ENCODE data around the gene ST6GAL2. TPM values are rescaled to one million over a fixed set of nuclear protein-coding genes. Genes with fewer than 3 reads are reported as not detected.

ST6GAL2 gene
- total RNA-seq, 4 donors from 2014 or later: 0.17 TPM; not detected in 3

DNA sequence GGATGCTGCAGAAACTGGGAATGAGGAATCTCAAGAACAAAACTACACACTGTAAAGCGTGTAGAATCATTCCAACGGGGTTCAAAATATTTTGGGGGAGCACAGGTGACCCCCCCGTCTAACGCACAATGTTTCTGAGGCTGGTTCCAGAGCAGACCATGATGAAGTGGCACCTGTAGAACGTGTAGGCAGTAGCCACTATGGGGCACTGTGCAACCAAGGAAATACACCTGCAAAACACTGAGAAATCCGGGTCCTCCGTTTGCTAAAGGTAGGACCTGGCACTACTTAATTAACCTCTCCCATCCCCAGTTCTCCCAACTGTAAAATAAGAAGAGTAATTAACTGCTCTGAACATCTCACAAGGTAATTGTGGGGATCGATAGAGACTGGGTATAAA is 22.6 kb downstream of the ST6GAL2 start:
- no peak for TF ChIP-seq CTCF (IDR thresholded peaks at IDR 0.05; ENCODE audit: low read depth)

- no peak for TF ChIP-seq CTCF (IDR thresholded peaks at IDR 0.05; ENCODE audit: low read depth)
Observed at GRCh38 chr2:106859498-106859897, 26.5 kb downstream of the ST6GAL2 start.

GRCh38 chr2:106858810-106859209 is 27.2 kb downstream of the ST6GAL2 start:
- no peak for TF ChIP-seq CTCF (IDR thresholded peaks at IDR 0.05; ENCODE audit: low read depth)

- TF ChIP-seq CTCF (IDR thresholded peaks at IDR 0.05; ENCODE audit: low read depth): no peak
Observed at GRCh38 chr2:106857882-106858478, 28.0 kb downstream of the ST6GAL2 start.

GRCh38 chr2:106853631-106854030 is 32.3 kb downstream of the ST6GAL2 start:
- TF ChIP-seq CTCF (IDR thresholded peaks at IDR 0.05; ENCODE audit: low read depth): no peak

DNA sequence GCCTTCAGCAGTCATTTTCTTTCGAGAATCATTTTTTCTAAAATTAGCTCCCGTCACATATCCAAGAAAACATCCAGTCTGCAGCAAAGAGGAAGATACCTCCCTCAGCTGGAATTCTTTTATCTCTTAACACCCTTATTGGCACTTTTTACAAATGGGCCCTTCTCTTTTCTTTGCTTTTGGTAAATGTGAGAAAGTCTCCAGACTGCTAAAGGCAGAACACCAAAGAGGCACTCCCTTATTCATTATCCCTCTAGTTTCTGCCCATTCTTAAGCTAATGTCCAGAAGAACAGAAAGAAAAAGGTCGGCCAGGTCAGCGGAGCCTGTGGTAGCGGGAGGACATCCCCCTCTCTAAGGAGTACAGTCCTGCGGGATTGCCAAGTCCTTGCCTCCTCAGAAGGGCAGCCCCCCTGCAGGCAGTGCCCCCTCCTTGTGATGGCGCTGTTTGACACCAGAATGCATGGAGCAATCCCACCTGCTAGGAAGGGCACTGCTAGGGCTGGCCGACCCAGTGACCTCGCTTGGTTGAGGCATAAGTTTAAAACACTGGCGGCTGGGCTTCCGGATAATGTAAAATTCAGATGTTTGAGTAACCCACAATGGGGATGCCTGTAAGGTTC is 34.0 kb downstream of the ST6GAL2 start:
- no peak for TF ChIP-seq CTCF (IDR thresholded peaks at IDR 0.05; ENCODE audit: low read depth)

DNA sequence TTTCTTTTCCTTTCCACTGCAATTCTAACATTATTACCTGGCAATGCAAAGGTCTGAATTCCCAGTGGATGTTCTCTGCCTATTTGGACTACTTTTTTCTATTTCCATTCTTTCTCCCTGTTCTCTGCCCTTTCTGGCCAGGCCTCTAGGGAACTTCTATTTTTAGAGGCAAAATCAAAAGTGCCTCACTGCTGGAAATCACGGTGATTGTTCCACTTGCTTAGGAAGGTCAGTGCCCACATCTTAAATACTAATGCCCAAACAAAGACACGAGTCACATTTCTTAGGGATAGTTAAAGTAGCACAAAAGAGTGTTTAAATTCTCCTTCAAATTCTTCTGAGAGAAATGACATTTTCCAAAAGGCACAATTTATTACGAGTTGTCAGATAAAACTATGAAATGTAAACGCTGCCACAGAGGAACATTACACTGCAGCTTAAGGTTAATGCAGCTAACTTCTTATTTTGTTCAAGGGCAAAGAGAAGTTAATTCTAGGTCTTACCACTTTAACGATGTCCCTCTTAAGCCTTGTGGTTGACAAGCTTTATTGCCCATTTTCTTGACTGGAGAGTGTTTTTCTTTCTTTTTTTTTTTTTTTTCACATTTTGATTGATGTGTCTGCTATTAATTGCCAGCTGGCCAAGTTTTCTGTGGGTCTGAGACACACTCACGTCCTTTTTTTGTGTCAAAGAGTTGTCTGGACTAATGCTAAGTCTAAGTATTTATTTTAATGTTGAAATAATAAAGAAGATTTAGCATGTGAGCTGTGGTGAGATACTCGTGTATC is 34.7 kb downstream of the ST6GAL2 start:
- no peak for TF ChIP-seq CTCF (IDR thresholded peaks at IDR 0.05; ENCODE audit: low read depth)
